ENCODE measurements around the gene DMTF1. TPM values are rescaled to one million over a fixed set of nuclear protein-coding genes. Genes with fewer than 3 reads are reported as not detected.
A peak's percentile ranks its signal among the peaks of the same experiment; 100 is the strongest.

The DMTF1 gene
- total and polyA plus RNA-seq, 9 of the 15 experiments (the other 6 are each of a cell fraction or from before 2014, with no cell fraction given) = 25.7 to 208 (median 74.7) TPM

DNA sequence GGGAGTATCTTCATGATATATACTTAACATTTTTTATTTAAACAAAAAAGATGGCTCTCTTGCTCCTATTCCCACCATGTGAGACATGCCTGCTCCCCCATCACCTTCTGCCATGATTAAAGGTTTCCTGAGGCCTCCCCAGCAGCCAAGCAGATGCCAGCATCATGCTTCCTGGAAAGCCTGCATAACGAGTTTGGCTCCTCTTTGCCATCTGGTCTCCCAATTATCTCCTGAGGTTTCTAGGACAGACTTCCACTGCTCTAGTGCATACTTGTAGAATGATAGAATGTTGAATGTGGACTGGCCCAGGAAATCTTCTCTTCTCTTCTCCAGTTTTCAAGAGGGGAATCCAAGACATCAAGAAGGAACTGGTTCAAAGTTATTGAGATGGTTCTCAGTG, 46.9 kb upstream of the DMTF1 start:
- Histone ChIP-seq H3K4me3 (no peak overlapping the region), H3K4me2 (ENCODE audit: insufficient read depth, low read length) (no peak overlapping the region), H3K27ac (ENCODE audit: extremely low read depth, low read depth, low read length) (no peak overlapping the region), H3K27me3 (ENCODE audit: control insufficient read depth in 2 of 2, insufficient read depth in 2 of 2, low read length in 2 of 2) (no peaks in the 10 kb centered on the region), H3K9me3 (replicated peaks; ENCODE audit: control insufficient read depth, insufficient read depth, low read depth, low read length) (no peaks in the 10 kb centered on the region; the same call in none of the 2 replicates), H3K36me3 (ENCODE audit: control insufficient read depth, insufficient read depth, low read length) (0 out of 3 replicates have a peak, but pooled peaks cover 4% of the 10 kb centered on the region), H3K9me1 (ENCODE audit: control insufficient read depth, insufficient read depth, low read length) (no peaks in the 10 kb centered on the region), H3K4me1 (replicated peaks in 1 of 2; ENCODE audit: control insufficient read depth in 2 of 2, insufficient read depth in 2 of 2, low read length in 2 of 2) (peaks cover 19 to 30% of the 10 kb centered on the region in 2 experiments), H3K79me2 (ENCODE audit: control insufficient read depth, insufficient read depth, low read length) (no peaks in the 10 kb centered on the region), H2AFZ (ENCODE audit: low read depth, low read length) (no peak overlapping the region; the same call in 1 of the 2 replicates), H4K20me1 (replicated peaks; ENCODE audit: control insufficient read depth, insufficient read depth, low read length) (no peaks in the 10 kb centered on the region), H3K9ac (ENCODE audit: insufficient read depth in 1 of 2, low read depth in 2 of 2, low read length in 2 of 2) (no peak overlapping the region)
- no peak for DNase-seq (ENCODE audit: extremely low read depth in 1 of 4, low spot score in 3 of 4)
- CTCF ChIA-PET (ENCODE audit: low intra/inter-chr PET ratio) = interaction anchor here (0.6 kb wide), 1 partner anchor 28 kb away, joined by 3 read pairs; no protein-coding TSS in a partner anchor
- ATAC-seq = no peak
- FAIRE-seq = no peak
- in situ Hi-C loops (cut with MboI) = no loop called here
- 75% methylated on average over 1 of the region's 1 CpG for WGBS (ENCODE audit: insufficient coverage, low coverage, missing lambda C conversion rate)
- intact Hi-C loops (cut with micrococcal nuclease) = no loop called here
- no TSS peak for BruUV-seq (replicated peaks)
- POLR2A ChIA-PET = no interaction called here
- TF ChIP-seq ZNF561 (CRISPR knock-in tag; conservative IDR thresholded peaks at IDR 0.05) (no peak), POLR3A (IDR thresholded peaks at IDR 0.05; ENCODE audit: borderline replicate concordance, extremely low read depth, insufficient read depth, insufficient read length) (no peak), TRIM24 (IDR thresholded peaks at IDR 0.05) (peak in 1 of 2 experiments; percentile 33; a peak in 1 of 4 replicates), ZNF316 (IDR thresholded peaks at IDR 0.05) (peak; percentile 50), ZNF318 (IDR thresholded peaks at IDR 0.05; ENCODE audit: borderline replicate concordance in 1 of 2, low read depth in 1 of 2) (no peak), CBX3 (IDR thresholded peaks at IDR 0.05; ENCODE audit: borderline replicate concordance in 1 of 2, low read length in 2 of 2) (peak in 1 of 2 experiments; percentile 53; a peak in 1 of 3 replicates), CREB1 (IDR thresholded peaks at IDR 0.05) (no peak), CREB1 (CRISPR knock-in tag; IDR thresholded peaks at IDR 0.05) (no peak), SMC3 (conservative IDR thresholded peaks at IDR 0.05; ENCODE audit: insufficient read depth, low read depth, low read length) (no peak), NR2C1 (IDR thresholded peaks at IDR 0.05) (no peak), NR2C1 (tag; IDR thresholded peaks at IDR 0.05) (no peak), HDGF (IDR thresholded peaks at IDR 0.05) (no peak), TRIM28 (IDR thresholded peaks at IDR 0.05) (peak; percentile 40; the same call in 1 of the 2 replicates)
- TF ChIP-seq, protein P1, sequence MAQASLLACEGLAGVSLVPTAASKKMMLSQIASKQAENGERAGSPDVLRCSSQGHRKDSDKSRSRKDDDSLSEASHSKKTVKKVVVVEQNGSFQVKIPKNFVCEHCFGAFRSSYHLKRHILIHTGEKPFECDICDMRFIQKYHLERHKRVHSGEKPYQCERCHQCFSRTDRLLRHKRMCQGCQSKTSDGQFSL (CRISPR knock-in tag; IDR thresholded peaks at IDR 0.05) = no peak
- TF ChIP-seq, protein P1 (tag; IDR thresholded peaks at IDR 0.05) = 0 out of 4 replicates have a peak, but pooled peaks of 1 of the 2 experiments have one; percentile 35

Data from K562 (cell line).